ENCODE measurements around the gene EPB42. TPM values are rescaled to one million over a fixed set of nuclear protein-coding genes. Genes with fewer than 3 reads are reported as not detected.

EPB42 gene
- total and polyA plus RNA-seq, 2 donors (not counting 1 experiment from before 2014, with no cell fraction given) = not detected

- Histone ChIP-seq H3K4me3 (ENCODE audit: control extremely low read depth in 1 of 5, extremely low read depth in 1 of 5, insufficient read depth in 1 of 5, low read depth in 2 of 5, low read length in 4 of 5) (no peak overlapping the region), H3K9ac (ENCODE audit: low read length) (no peak overlapping the region), H3K4me1 (ENCODE audit: control insufficient read depth in 2 of 2, insufficient read depth in 2 of 2, low read length in 2 of 2) (peaks cover 0 to 5% of the 10 kb centered on the region in 2 donors), H3K36me3 (replicated peaks in 1 of 2; ENCODE audit: control extremely low read depth in 1 of 2, control insufficient read depth in 1 of 2, extremely low read depth in 1 of 2, insufficient read depth in 2 of 2, low read length in 1 of 2) (no peaks in the 10 kb centered on the region), H2AFZ (ENCODE audit: insufficient read depth, low read depth, low read length, poor library complexity, severe bottlenecking) (no peak overlapping the region), H4K20me1 (ENCODE audit: control insufficient read depth, insufficient read depth, low read length, poor library complexity, severe bottlenecking) (no peaks in the 10 kb centered on the region), H3K27me3 (replicated peaks in 1 of 4; ENCODE audit: control extremely low read depth in 1 of 4, control insufficient read depth in 3 of 4, insufficient read depth in 4 of 4, low read length in 3 of 4) (peaks cover 0 to 11% (median 3%) of the 10 kb centered on the region in 4 experiments), H3K79me2 (ENCODE audit: control insufficient read depth, insufficient read depth, low read length) (no peaks in the 10 kb centered on the region), H3K27ac (ENCODE audit: low read length in 2 of 2) (no peak overlapping the region), H3K9me3 (ENCODE audit: control extremely low read depth in 1 of 3, control insufficient read depth in 2 of 3, insufficient read depth in 1 of 3, low read length in 2 of 3) (no peaks in the 10 kb centered on the region), H3K4me2 (replicated peaks; ENCODE audit: low read depth, low read length, poor library complexity, severe bottlenecking) (no peak overlapping the region)
- peaks cover 22% of the 10 kb centered on the region for H3K27me3 Mint-ChIP-seq
- peaks cover 5% of the 10 kb centered on the region for H3K4me1 Mint-ChIP-seq
- ChIA-PET POLR2A (no interaction called here), CTCF (interaction anchor here (0.5 to 3.8 kb wide), 3 partner anchors 9 to 23 kb away, joined by 3 to 19 read pairs (median 3); no protein-coding TSS in a partner anchor)
- no peak overlapping the region for H3K27ac Mint-ChIP-seq
- TF ChIP-seq EZH2 (IDR thresholded peaks at IDR 0.05; ENCODE audit: borderline replicate concordance, insufficient read depth, low read depth, low read length, poor library complexity, severe bottlenecking) (no peak), CTCF (IDR thresholded peaks at IDR 0.05) (no peak)
- H3K9me3 Mint-ChIP-seq (ENCODE audit: insufficient read depth) = no peaks in the 10 kb centered on the region
- ATAC-seq (ENCODE audit: low read depth) = no peak
- intact Hi-C loops (cut with micrococcal nuclease) = no loop called here
- no peak overlapping the region for H3K4me3 Mint-ChIP-seq
- no peak for DNase-seq
- 89% methylated on average over 5 of the region's 9 CpGs for WGBS (ENCODE audit: insufficient coverage)
Observed at GRCh38 chr15:43237842-43238470, 17.1 kb upstream of the EPB42 start.

- Histone ChIP-seq H3K4me3 (ENCODE audit: control extremely low read depth in 1 of 5, extremely low read depth in 1 of 5, insufficient read depth in 1 of 5, low read depth in 2 of 5, low read length in 4 of 5) (no peak overlapping the region), H3K9ac (ENCODE audit: low read length) (no peak overlapping the region), H4K20me1 (ENCODE audit: control insufficient read depth, insufficient read depth, low read length, poor library complexity, severe bottlenecking) (no peaks in the 10 kb centered on the region), H3K36me3 (replicated peaks in 1 of 2; ENCODE audit: control extremely low read depth in 1 of 2, control insufficient read depth in 1 of 2, extremely low read depth in 1 of 2, insufficient read depth in 2 of 2, low read length in 1 of 2) (no peaks in the 10 kb centered on the region), H3K79me2 (ENCODE audit: control insufficient read depth, insufficient read depth, low read length) (no peaks in the 10 kb centered on the region), H3K27me3 (replicated peaks in 1 of 4; ENCODE audit: control extremely low read depth in 1 of 4, control insufficient read depth in 3 of 4, insufficient read depth in 4 of 4, low read length in 3 of 4) (peaks cover 0 to 7% (median 3%) of the 10 kb centered on the region in 4 experiments), H2AFZ (ENCODE audit: insufficient read depth, low read depth, low read length, poor library complexity, severe bottlenecking) (no peak overlapping the region), H3K9me3 (ENCODE audit: control extremely low read depth in 1 of 3, control insufficient read depth in 2 of 3, insufficient read depth in 1 of 3, low read length in 2 of 3) (no peaks in the 10 kb centered on the region), H3K27ac (ENCODE audit: low read length in 2 of 2) (no peak overlapping the region), H3K4me2 (replicated peaks; ENCODE audit: low read depth, low read length, poor library complexity, severe bottlenecking) (no peak overlapping the region), H3K4me1 (ENCODE audit: control insufficient read depth in 2 of 2, insufficient read depth in 2 of 2, low read length in 2 of 2) (peaks cover 0 to 5% of the 10 kb centered on the region in 2 donors)
- ChIA-PET POLR2A (no interaction called here), CTCF (interaction anchor here (1.3 to 3.8 kb wide), 2 partner anchors 9 to 50 kb away, joined by 5 to 19 read pairs; no protein-coding TSS in a partner anchor)
- Mint-ChIP-seq H3K27me3 (peaks cover 22% of the 10 kb centered on the region), H3K9me3 (ENCODE audit: insufficient read depth) (no peaks in the 10 kb centered on the region), H3K27ac (no peak overlapping the region), H3K4me3 (no peak overlapping the region), H3K4me1 (peaks cover 5% of the 10 kb centered on the region)
- TF ChIP-seq EZH2 (IDR thresholded peaks at IDR 0.05; ENCODE audit: borderline replicate concordance, insufficient read depth, low read depth, low read length, poor library complexity, severe bottlenecking) (no peak), CTCF (IDR thresholded peaks at IDR 0.05) (no peak)
- ATAC-seq (ENCODE audit: low read depth) (no peak), DNase-seq (no peak)
- 97% methylated on average over 6 of the region's 6 CpGs for WGBS (ENCODE audit: insufficient coverage)
- intact Hi-C loops (cut with micrococcal nuclease) = no loop called here
Observed at GRCh38 chr15:43235536-43235935, 14.7 kb upstream of the EPB42 start.
